ENCODE data around the gene TRIO. TPM values are rescaled to one million over a fixed set of nuclear protein-coding genes. Genes with fewer than 3 reads are reported as not detected.
A peak's percentile ranks its signal among the peaks of the same experiment; 100 is the strongest.

Gene TRIO
- total RNA-seq, 2 experiments from 2014 or later = 9.2 to 11.3 TPM

DNA sequence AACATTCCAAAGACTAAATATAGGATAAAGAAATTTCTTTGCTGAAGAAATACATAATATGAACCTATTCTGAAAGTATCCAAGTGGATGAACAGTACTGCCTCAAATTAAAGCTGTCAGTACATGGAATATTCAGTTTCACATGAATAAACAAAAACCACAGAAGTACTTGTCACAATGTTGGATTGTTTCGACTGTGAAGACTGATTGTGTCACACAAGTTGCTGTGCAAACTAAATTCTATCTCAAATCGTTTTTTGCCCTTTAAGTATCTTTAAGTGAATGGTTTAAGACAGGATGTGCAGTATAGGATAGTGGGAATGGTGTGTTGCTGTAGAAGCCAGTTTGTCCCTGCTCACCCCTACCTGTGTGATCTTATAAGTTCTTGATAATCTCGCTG lies 301.0 kb downstream of the TRIO start:
- no peak for ATAC-seq
- ChIA-PET CTCF (no interaction called here), POLR2A (no interaction called here)
- H3K36me3 Mint-ChIP-seq (ENCODE audit: low read depth) = no peaks in the 10 kb centered on the region
- peaks cover 2% of the 10 kb centered on the region for H3K4me1 Mint-ChIP-seq
- H3K27me3 Mint-ChIP-seq = no peaks in the 10 kb centered on the region
- intact Hi-C loops (cut with DNase I, micrococcal nuclease) = no loop called here
- no peaks in the 10 kb centered on the region for H3K9me3 Mint-ChIP-seq (ENCODE audit: low read depth)
- no peak for DNase-seq
- no peak overlapping the region for H3K4me3 Mint-ChIP-seq
- H3K27ac Mint-ChIP-seq = no peak overlapping the region

- CTCF ChIA-PET = no interaction called here
- POLR2A ChIA-PET = no interaction called here
- Mint-ChIP-seq H3K27ac (no peak overlapping the region), H3K9me3 (ENCODE audit: low read depth) (no peaks in the 10 kb centered on the region), H3K4me1 (peaks cover 3% of the 10 kb centered on the region), H3K27me3 (no peaks in the 10 kb centered on the region), H3K36me3 (ENCODE audit: low read depth) (no peaks in the 10 kb centered on the region), H3K4me3 (no peak overlapping the region)
- intact Hi-C loops (cut with DNase I, micrococcal nuclease) = no loop called here
- DNase-seq (no peak), ATAC-seq (no peak)
Measured at GRCh38 chr5:14445013-14445412, 301.9 kb downstream of the TRIO start.

DNA sequence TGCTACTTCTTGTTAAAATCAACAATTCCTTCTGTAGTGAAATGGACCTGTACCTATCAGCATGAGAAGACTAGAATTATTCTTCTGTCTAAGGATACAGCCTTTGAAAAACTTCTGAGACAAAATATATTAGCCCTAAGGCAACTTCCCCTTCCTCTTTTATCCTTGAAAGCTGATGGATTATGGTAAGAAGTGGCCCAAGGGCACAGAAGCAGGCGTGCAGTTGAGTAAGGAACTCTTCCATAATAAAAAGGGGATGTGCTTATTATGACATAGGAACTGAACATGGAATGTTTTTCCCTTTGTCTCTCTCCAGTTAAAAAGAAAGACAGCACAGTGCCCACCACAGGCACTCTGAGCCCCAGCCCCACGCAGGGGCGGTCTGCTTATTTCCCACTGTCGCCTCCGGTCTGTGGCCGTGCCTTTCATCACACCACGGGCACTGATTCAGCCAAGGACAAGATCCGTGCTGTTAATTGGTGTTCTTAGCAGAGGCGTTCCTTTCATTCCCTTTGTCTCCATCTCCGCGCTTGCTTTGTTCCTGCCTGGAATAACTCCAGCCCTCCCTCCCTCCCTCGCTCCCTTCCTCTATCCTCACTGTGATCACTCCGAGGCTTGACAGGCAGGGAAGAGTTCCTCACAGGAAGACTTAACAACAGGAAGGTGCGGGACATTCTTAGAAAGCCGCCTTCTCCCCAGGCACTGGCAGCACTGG lies 302.6 kb downstream of the TRIO start:
- ChIA-PET POLR2A (no interaction called here), CTCF (no interaction called here)
- no peaks in the 10 kb centered on the region for H3K36me3 Mint-ChIP-seq (ENCODE audit: low read depth)
- DNase-seq (no peak), ATAC-seq (no peak)
- no peaks in the 10 kb centered on the region for H3K9me3 Mint-ChIP-seq (ENCODE audit: low read depth)
- H3K27ac Mint-ChIP-seq = no peak overlapping the region
- no peaks in the 10 kb centered on the region for H3K27me3 Mint-ChIP-seq
- H3K4me1 Mint-ChIP-seq = peaks cover 6% of the 10 kb centered on the region
- no peak overlapping the region for H3K4me3 Mint-ChIP-seq
- intact Hi-C loops (cut with DNase I, micrococcal nuclease) = no loop called here

DNA sequence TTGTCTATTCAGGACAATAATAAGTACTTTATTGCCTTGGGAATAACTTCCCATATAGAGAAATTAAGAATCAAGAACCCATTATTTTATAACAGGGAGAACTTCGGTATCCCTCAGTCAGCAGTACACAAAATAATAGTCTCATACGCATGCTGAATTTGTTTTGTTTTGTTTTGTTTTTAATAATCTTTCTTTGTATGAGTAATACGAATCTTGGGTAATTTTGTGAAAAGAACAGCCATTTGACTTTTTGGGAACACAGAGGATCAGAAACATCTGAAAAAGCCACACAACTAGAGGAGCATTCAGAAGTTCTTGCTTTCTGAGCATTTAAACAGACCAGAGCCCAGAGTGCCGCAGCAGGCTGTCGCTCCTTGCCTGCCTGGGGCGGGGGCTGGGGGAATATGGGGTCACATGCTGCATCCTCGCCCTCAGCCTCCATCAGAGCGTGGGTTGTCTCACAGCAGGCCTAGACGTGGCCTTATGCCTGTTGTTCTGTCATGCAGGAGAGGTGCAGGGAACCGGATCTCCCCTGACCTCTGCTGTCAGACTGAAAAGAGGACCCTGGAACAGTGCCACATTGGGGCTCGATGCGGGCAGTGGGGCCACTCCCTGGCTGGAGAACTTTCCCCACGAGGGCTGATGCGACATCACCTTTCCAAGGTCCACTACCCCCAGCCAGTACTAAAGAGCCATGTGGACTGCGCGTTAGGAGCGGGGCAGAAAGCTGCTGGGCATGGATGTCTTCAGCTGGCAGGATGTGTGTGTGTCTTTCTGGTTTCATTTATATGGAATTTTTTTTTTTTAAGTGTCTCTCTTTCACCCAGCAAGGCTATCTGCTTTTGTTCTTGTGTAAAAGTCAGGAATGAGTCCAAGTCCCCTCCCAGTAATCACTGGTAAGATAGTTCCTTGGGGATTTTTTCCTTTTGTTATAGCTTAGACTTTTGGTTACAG lies 305.1 kb downstream of the TRIO start:
- no peak overlapping the region for H3K4me3 Mint-ChIP-seq
- CTCF ChIA-PET = interaction anchor here (0.7 kb wide), 1 partner anchor 192 kb away, joined by 4 read pairs; no protein-coding TSS in a partner anchor

GRCh38 chr5:14449052-14449661 lies 306.0 kb downstream of the TRIO start:
- peaks cover 6% of the 10 kb centered on the region for H3K4me1 Mint-ChIP-seq
- POLR2A ChIA-PET = no interaction called here
- H3K27me3 Mint-ChIP-seq = no peaks in the 10 kb centered on the region
- ATAC-seq (no peak), DNase-seq (no peak)
- H3K9me3 Mint-ChIP-seq (ENCODE audit: low read depth) = no peaks in the 10 kb centered on the region
- intact Hi-C loops (cut with DNase I, micrococcal nuclease) = no loop called here
- H3K27ac Mint-ChIP-seq = no peak overlapping the region
- H3K36me3 Mint-ChIP-seq (ENCODE audit: low read depth) = no peaks in the 10 kb centered on the region
- CTCF ChIA-PET = interaction anchor here (0.7 kb wide), 1 partner anchor 191 kb away, joined by 4 read pairs; no protein-coding TSS in a partner anchor
- H3K4me3 Mint-ChIP-seq = no peak overlapping the region

More for the DNA sequence above, 305.1 kb downstream of the TRIO start:
- peaks cover 6% of the 10 kb centered on the region for H3K4me1 Mint-ChIP-seq
- intact Hi-C loops (cut with DNase I, micrococcal nuclease) = no loop called here
- DNase-seq (no peak), ATAC-seq (peak; percentile 15)
- no peaks in the 10 kb centered on the region for H3K9me3 Mint-ChIP-seq (ENCODE audit: low read depth)
- no peak overlapping the region for H3K27ac Mint-ChIP-seq
- no peaks in the 10 kb centered on the region for H3K27me3 Mint-ChIP-seq
- POLR2A ChIA-PET = no interaction called here
- no peaks in the 10 kb centered on the region for H3K36me3 Mint-ChIP-seq (ENCODE audit: low read depth)

DNA sequence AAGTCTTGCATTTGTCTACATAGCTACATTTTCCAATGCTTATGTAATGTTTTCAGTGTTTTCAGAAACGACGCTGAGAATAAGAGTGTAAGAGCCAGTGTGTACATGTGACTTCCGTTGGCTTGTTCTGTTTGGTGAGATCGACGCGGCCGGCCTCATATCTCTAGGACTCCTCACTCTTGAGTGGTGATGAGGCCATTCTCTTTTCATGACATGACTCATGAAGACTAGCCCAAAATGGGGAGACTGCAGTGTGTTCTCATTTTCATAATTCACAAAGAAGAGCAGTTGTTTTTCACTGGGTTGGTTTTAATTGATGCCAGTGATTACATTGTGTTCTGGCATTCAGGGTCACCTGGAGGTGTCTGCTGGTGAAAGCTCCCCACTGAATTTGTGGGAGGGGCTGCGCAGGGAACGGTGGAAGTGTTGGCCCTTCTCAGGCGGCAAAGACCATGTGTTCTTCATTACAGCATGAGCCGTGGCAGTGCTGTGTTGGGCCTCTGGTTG lies 306.9 kb downstream of the TRIO start:
- Mint-ChIP-seq H3K36me3 (ENCODE audit: low read depth) (no peaks in the 10 kb centered on the region), H3K4me1 (peaks cover 6% of the 10 kb centered on the region), H3K9me3 (ENCODE audit: low read depth) (no peaks in the 10 kb centered on the region), H3K27me3 (no peaks in the 10 kb centered on the region), H3K27ac (no peak overlapping the region), H3K4me3 (no peak overlapping the region)
- peak; percentile 83 for ATAC-seq
- ChIA-PET POLR2A (no interaction called here), CTCF (no interaction called here)
- peak; percentile 41 for DNase-seq
- intact Hi-C loops (cut with DNase I, micrococcal nuclease) = no loop called here

GRCh38 chr5:14450742-14451141 lies 307.6 kb downstream of the TRIO start:
- POLR2A ChIA-PET = no interaction called here
- H3K27ac Mint-ChIP-seq = no peak overlapping the region
- intact Hi-C loops (cut with DNase I, micrococcal nuclease) = no loop called here

GRCh38 chr5:14451871-14452270 lies 308.7 kb downstream of the TRIO start:
- DNase-seq = no peak
- Mint-ChIP-seq H3K4me3 (no peak overlapping the region), H3K27me3 (no peaks in the 10 kb centered on the region), H3K4me1 (peaks cover 6% of the 10 kb centered on the region), H3K9me3 (ENCODE audit: low read depth) (no peaks in the 10 kb centered on the region), H3K27ac (no peak overlapping the region), H3K36me3 (ENCODE audit: low read depth) (no peaks in the 10 kb centered on the region)
- intact Hi-C loops (cut with DNase I, micrococcal nuclease) = no loop called here
- POLR2A ChIA-PET = no interaction called here
- ATAC-seq = no peak
- CTCF ChIA-PET = interaction anchor here (1.0 to 1.1 kb wide), 2 partner anchors 8 to 197 kb away, joined by 3 read pairs; no protein-coding TSS in a partner anchor

More at GRCh38 chr5:14450742-14451141, 307.6 kb downstream of the TRIO start:
- ATAC-seq (no peak), DNase-seq (no peak)
- Mint-ChIP-seq H3K36me3 (ENCODE audit: low read depth) (no peaks in the 10 kb centered on the region), H3K4me1 (peaks cover 6% of the 10 kb centered on the region), H3K4me3 (no peak overlapping the region), H3K27me3 (no peaks in the 10 kb centered on the region), H3K9me3 (ENCODE audit: low read depth) (no peaks in the 10 kb centered on the region)
- CTCF ChIA-PET = interaction anchor here (1.1 kb wide), 1 partner anchor 9 kb away, joined by 3 read pairs; no protein-coding TSS in a partner anchor

- ChIA-PET CTCF (no interaction called here), POLR2A (no interaction called here)
- ATAC-seq (no peak), DNase-seq (no peak)
- H3K4me3 Mint-ChIP-seq = no peak overlapping the region
- H3K27me3 Mint-ChIP-seq = no peaks in the 10 kb centered on the region
- H3K9me3 Mint-ChIP-seq (ENCODE audit: low read depth) = no peaks in the 10 kb centered on the region
- no peak overlapping the region for H3K27ac Mint-ChIP-seq
- intact Hi-C loops (cut with DNase I, micrococcal nuclease) = no loop called here
- peaks cover 6% of the 10 kb centered on the region for H3K4me1 Mint-ChIP-seq
- no peaks in the 10 kb centered on the region for H3K36me3 Mint-ChIP-seq (ENCODE audit: low read depth)
Measured at GRCh38 chr5:14452685-14453454, 309.7 kb downstream of the TRIO start.

DNA sequence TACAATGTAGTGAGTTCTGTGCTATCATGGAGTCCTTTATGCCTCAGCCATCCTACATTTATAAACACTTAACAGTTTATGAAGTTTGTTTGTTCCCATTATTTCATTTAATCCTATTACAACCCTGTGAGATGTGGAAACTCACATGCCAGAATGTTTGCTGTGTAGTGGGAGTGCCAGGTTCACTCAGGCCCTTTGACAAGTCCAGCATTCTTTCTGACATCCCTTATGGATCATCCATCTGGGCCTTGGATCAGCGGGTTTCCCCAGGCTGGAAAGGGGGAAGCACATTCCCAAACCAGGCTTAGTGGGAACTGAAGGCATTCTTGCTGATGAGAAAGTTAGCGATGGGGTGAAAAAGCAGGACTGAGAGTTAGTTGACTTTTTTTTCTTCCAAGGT lies 310.3 kb downstream of the TRIO start:
- CTCF ChIA-PET = no interaction called here

DNA sequence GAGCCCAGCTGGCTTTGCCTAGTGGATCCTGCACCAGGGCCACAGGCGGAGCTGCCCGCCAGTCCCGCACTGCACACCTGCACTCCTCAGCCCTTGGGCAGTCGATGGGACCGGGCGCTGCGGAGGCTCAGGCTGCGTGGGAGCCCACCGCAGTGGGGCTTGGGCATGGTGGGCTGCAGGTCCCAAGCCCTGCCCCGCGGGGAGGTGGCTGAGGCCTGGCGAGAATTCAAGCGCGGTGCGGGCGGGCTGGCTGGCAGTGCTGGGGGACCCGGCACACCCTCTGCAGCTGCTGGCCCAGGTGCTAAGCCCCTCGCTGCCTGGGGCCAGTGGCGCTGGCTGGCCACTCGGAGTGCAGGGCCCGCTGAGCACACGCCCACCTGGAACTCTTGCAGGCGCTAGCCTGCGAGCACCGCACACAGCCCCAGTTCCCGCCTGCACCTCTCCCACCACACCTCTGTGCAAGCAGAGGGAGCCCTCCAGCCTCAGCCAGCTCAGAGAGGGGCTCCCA lies 312.7 kb downstream of the TRIO start:
- Mint-ChIP-seq H3K36me3 (ENCODE audit: low read depth) (no peaks in the 10 kb centered on the region), H3K27me3 (no peaks in the 10 kb centered on the region), H3K27ac (no peak overlapping the region), H3K4me3 (no peak overlapping the region), H3K4me1 (no peaks in the 10 kb centered on the region), H3K9me3 (ENCODE audit: low read depth) (no peaks in the 10 kb centered on the region)
- ATAC-seq (no peak), DNase-seq (no peak)
- CTCF ChIA-PET = interaction anchor here (1.4 kb wide), 1 partner anchor 14 kb away, joined by 3 read pairs; no protein-coding TSS in a partner anchor
- POLR2A ChIA-PET = no interaction called here
- intact Hi-C loops (cut with DNase I, micrococcal nuclease) = no loop called here

More for the DNA sequence above, 310.3 kb downstream of the TRIO start:
- Mint-ChIP-seq H3K27ac (no peak overlapping the region), H3K27me3 (no peaks in the 10 kb centered on the region), H3K9me3 (ENCODE audit: low read depth) (no peaks in the 10 kb centered on the region), H3K4me3 (no peak overlapping the region), H3K36me3 (ENCODE audit: low read depth) (no peaks in the 10 kb centered on the region), H3K4me1 (peaks cover 4% of the 10 kb centered on the region)
- DNase-seq (no peak), ATAC-seq (no peak)
- POLR2A ChIA-PET = no interaction called here
- intact Hi-C loops (cut with DNase I, micrococcal nuclease) = no loop called here
